Neutrophil (primary cell): ENCODE results near the gene ABCC3.

Experiments
- H3K27ac ChIP-seq: fragments of 200-600 bp; sonication (generic); 2 replicates; pipeline ENCODE4 v1.5.1; 2016; ENCODE audit warnings: mild to moderate bottlenecking, moderate library complexity
- H3K27me3 ChIP-seq: fragments of 200-600 bp; sonication (generic); 2 replicates; pipeline ENCODE4 v1.6.0; 2016; ENCODE audit warnings: mild to moderate bottlenecking
- H3K36me3 ChIP-seq: fragments of 200-600 bp; sonication (generic); 2 replicates; pipeline ENCODE4 v1.5.1; 2017
- H3K4me1 ChIP-seq, 2 experiments: fragments of 200-600 bp in 1 of 2; sonication (generic) in 1 of 2; 1 replicate in 1 of 2; 2 replicates in 1 of 2; pipeline versions ENCODE4 v1.5.1 to v1.6.1; 2013 to 2016; ENCODE audit warnings: low read depth in 1 of 2, low read length in 1 of 2, mild to moderate bottlenecking in 1 of 2, moderate library complexity in 1 of 2; ENCODE audit not compliant: control insufficient read depth in 1 of 2, insufficient read depth in 1 of 2
- H3K4me3 ChIP-seq, 2 experiments: fragments of 200-600 bp in 1 of 2; sonication (generic) in 1 of 2; 1 replicate in 1 of 2; 2 replicates in 1 of 2; pipeline ENCODE4 v1.5.1; 2013 to 2016; ENCODE audit warnings: low read depth in 1 of 2, low read length in 1 of 2, mild to moderate bottlenecking in 1 of 2, moderate library complexity in 1 of 2
- H3K9me3 ChIP-seq: fragments of 200-600 bp; sonication (generic); 2 replicates; pipeline ENCODE4 v1.5.1; 2016
- CTCF ChIP-seq: fragments of 200-600 bp; sonication (generic); IDR thresholded peaks from 2 replicates; pipeline ENCODE4 v1.5.1; 2016; ENCODE audit warnings: antibody characterized with exemption

The ABCC3 gene

GRCh38 chr17:50588391-50589049, 46.2 kb upstream of the ABCC3 start:
- no peaks in the 10 kb centered on the region for H3K4me1 ChIP-seq
- no peak for TF ChIP-seq CTCF
- H3K27me3 ChIP-seq, result peaks cover 8% of the 10 kb centered on the region
- H3K4me3 ChIP-seq, result no peak overlapping the region
- H3K27ac ChIP-seq, result no peak overlapping the region
- H3K9me3 ChIP-seq, result no peaks in the 10 kb centered on the region
- no peaks in the 10 kb centered on the region for H3K36me3 ChIP-seq

- H3K9me3 ChIP-seq, result no peaks in the 10 kb centered on the region
- no peak overlapping the region for H3K27ac ChIP-seq
- no peaks in the 10 kb centered on the region for H3K4me1 ChIP-seq
- H3K4me3 ChIP-seq, result no peak overlapping the region
- H3K27me3 ChIP-seq, result peaks cover 8% of the 10 kb centered on the region
- H3K36me3 ChIP-seq, result no peaks in the 10 kb centered on the region
- no peak for TF ChIP-seq CTCF
These were observed 45.5 kb upstream of the ABCC3 start for GRCh38 chr17:50589095-50589705.

GRCh38 chr17:50590946-50591737, 43.5 kb upstream of the ABCC3 start:
- H3K27ac ChIP-seq, result no peak overlapping the region
- TF ChIP-seq CTCF, result no peak
- H3K36me3 ChIP-seq, result no peaks in the 10 kb centered on the region
- peaks cover 16% of the 10 kb centered on the region for H3K27me3 ChIP-seq
- H3K4me1 ChIP-seq, result no peaks in the 10 kb centered on the region
- no peaks in the 10 kb centered on the region for H3K9me3 ChIP-seq
- H3K4me3 ChIP-seq, result no peak overlapping the region

GRCh38 chr17:50593321-50593720, 41.4 kb upstream of the ABCC3 start:
- Histone ChIP-seq H3K9me3 (no peaks in the 10 kb centered on the region), H3K27me3 (peaks cover 16% of the 10 kb centered on the region), H3K4me1 (no peaks in the 10 kb centered on the region)

More at GRCh38 chr17:50593321-50593720, 41.4 kb upstream of the ABCC3 start:
- Histone ChIP-seq H3K4me3 (no peak overlapping the region), H3K27ac (no peak overlapping the region), H3K36me3 (no peaks in the 10 kb centered on the region)
- no peak for TF ChIP-seq CTCF
